Natural killer cell (primary cell): ENCODE results near the gene RELN. TPM values are rescaled to one million over a fixed set of nuclear protein-coding genes. Genes with fewer than 3 reads are reported as not detected.
"Not testable (repeated sequence)": the region's sequence is repeated elsewhere in the genome, so short reads cannot be mapped to it uniquely, and the experiment has no call there.

Source experiments
- ATAC-seq, 3 donors: fragments of 150-1000 bp in 2 of 3; fragments of 200-7000 bp in 1 of 3; cut with Tn5 transposase; 1 replicate in 1 of 3; 2 replicates in 2 of 3; pipeline ENCODE4 v1.10.0; 2021; ENCODE audit warnings: mild to moderate bottlenecking in 2 of 3, moderate library complexity in 2 of 3
- DNase-seq, 2 donors: peaks; one replicate each; pipeline versions ENCODE4 v3.0.0 to v3.0.0-alpha.2; 2013 to 2021; ENCODE audit warnings: mixed read lengths in 1 of 2
- H3K27ac ChIP-seq: one replicate; pipeline ENCODE4 v1.5.1; 2013; ENCODE audit warnings: mild to moderate bottlenecking, low read length
- H3K27me3 ChIP-seq: one replicate; pipeline ENCODE4 v1.6.1; 2013; ENCODE audit warnings: low read length; ENCODE audit not compliant: control insufficient read depth, insufficient read depth
- H3K36me3 ChIP-seq: one replicate; pipeline ENCODE4 v1.6.1; 2013; ENCODE audit warnings: low read length; ENCODE audit not compliant: control insufficient read depth, insufficient read depth
- H3K4me1 ChIP-seq: one replicate; pipeline ENCODE4 v1.6.1; 2013; ENCODE audit warnings: low read length; ENCODE audit not compliant: control insufficient read depth, insufficient read depth
- H3K4me3 ChIP-seq: one replicate; pipeline ENCODE4 v1.5.1; 2013; ENCODE audit warnings: low read length
- H3K9me3 ChIP-seq: one replicate; pipeline ENCODE4 v1.6.1; 2013; ENCODE audit warnings: low read length; ENCODE audit not compliant: control insufficient read depth, insufficient read depth
- H3K27ac Mint-ChIP-seq, 2 donors: one replicate each; pipeline ENCODE4 v1.8.0; 2022; ENCODE audit warnings: mild to moderate bottlenecking in 2 of 2, mixed read lengths in 2 of 2, moderate library complexity in 1 of 2
- H3K27me3 Mint-ChIP-seq, 2 donors: one replicate each; pipeline ENCODE4 v1.8.0; 2022; ENCODE audit warnings: low read depth in 2 of 2, mixed read lengths in 2 of 2
- H3K36me3 Mint-ChIP-seq: one replicate; pipeline ENCODE4 v1.8.0; 2022; ENCODE audit warnings: mixed read lengths
- H3K4me1 Mint-ChIP-seq, 2 donors: one replicate each; pipeline ENCODE4 v1.8.0; 2022; ENCODE audit warnings: mixed read lengths in 2 of 2
- H3K4me3 Mint-ChIP-seq: one replicate; pipeline ENCODE4 v1.8.0; 2022; ENCODE audit warnings: mild to moderate bottlenecking, moderate library complexity, mixed read lengths
- H3K9me3 Mint-ChIP-seq, 2 donors: one replicate each; pipeline ENCODE4 v1.8.0; 2022; ENCODE audit warnings: mixed read lengths in 2 of 2
- WGBS: methylation state at CpG from one replicate; pipeline ENCODE4 v1.1.7; 2013; ENCODE audit warnings: missing lambda C conversion rate; ENCODE audit not compliant: insufficient coverage; 5-methylcytosine and 5-hydroxymethylcytosine counted together
- intact Hi-C: fragments of 100-400 bp; cut with micrococcal nuclease; formaldehyde crosslinking; loops from one replicate; pipeline ENCODE4 v1.14.2; 2022
- total RNA-seq, 4 donors: library from RNA; stranded (reverse); fragments of 120-200 nt in 1 of 4; gene quantifications; one replicate each; pipeline versions ENCODE4 v1.2.3 to v1.2.4, GENCODE V29; 2013 to 2022
- TF ChIP-seq, protein P1 (sequence below): fragments of 200-600 bp; IDR thresholded peaks from one replicate; pipeline ENCODE4 v1.8.0; 2022; ENCODE audit warnings: antibody characterized with exemption

RELN gene
- total RNA-seq, 3 donors from 2014 or later (not counting 1 experiment from before 2014, with no cell fraction given): not detected

GRCh38 chr7:103794424-103794823, 195.0 kb downstream of the RELN start:
- intact Hi-C loops: no loop called here
- DNase-seq: no peak
- no peak overlapping the region for H3K27ac ChIP-seq
- WGBS: 80% methylated on average over 1 of the region's 1 CpG
- no peaks in the 10 kb centered on the region for H3K36me3 ChIP-seq
- Mint-ChIP-seq H3K36me3 (no peaks in the 10 kb centered on the region), H3K4me3 (no peak overlapping the region), H3K9me3 (peaks cover 0 to 2% of the 10 kb centered on the region in 2 donors), H3K4me1 (no peaks in the 10 kb centered on the region), H3K27ac (no peak overlapping the region), H3K27me3 (no peaks in the 10 kb centered on the region)
- no peaks in the 10 kb centered on the region for H3K27me3 ChIP-seq
- ATAC-seq: no peak
- H3K9me3 ChIP-seq: no peaks in the 10 kb centered on the region
- no peak overlapping the region for H3K4me3 ChIP-seq
- TF ChIP-seq, protein P1, sequence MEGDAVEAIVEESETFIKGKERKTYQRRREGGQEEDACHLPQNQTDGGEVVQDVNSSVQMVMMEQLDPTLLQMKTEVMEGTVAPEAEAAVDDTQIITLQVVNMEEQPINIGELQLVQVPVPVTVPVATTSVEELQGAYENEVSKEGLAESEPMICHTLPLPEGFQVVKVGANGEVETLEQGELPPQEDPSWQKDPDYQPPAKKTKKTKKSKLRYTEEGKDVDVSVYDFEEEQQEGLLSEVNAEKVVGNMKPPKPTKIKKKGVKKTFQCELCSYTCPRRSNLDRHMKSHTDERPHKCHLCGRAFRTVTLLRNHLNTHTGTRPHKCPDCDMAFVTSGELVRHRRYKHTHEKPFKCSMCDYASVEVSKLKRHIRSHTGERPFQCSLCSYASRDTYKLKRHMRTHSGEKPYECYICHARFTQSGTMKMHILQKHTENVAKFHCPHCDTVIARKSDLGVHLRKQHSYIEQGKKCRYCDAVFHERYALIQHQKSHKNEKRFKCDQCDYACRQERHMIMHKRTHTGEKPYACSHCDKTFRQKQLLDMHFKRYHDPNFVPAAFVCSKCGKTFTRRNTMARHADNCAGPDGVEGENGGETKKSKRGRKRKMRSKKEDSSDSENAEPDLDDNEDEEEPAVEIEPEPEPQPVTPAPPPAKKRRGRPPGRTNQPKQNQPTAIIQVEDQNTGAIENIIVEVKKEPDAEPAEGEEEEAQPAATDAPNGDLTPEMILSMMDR: no peak
- H3K4me1 ChIP-seq: no peaks in the 10 kb centered on the region

DNA sequence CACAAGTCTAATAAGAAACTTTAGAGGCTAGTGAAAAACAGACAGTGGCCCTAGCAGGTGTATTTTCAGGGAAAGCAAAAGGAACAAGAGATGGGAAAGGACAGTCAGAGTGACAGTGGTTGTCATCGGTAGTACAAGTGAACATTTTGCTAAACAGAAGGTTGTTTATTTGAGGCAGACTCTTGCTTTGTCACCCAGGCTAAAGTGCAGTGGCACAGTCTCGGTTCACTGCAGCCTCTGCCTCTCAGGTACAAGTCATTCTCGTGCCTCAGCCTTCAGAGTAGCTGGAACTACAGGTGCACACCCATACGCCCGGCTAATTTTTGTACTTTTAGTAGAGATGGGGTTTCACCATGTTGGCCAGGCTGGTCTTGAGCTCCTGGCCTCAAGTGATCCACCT, 195.8 kb downstream of the RELN start:
- Histone ChIP-seq H3K9me3 (no peaks in the 10 kb centered on the region), H3K27me3 (no peaks in the 10 kb centered on the region), H3K36me3 (no peaks in the 10 kb centered on the region), H3K4me3 (no peak overlapping the region), H3K4me1 (no peaks in the 10 kb centered on the region), H3K27ac (no peak overlapping the region)
- Mint-ChIP-seq H3K36me3 (no peaks in the 10 kb centered on the region), H3K4me3 (no peak overlapping the region), H3K27ac (no peak overlapping the region), H3K9me3 (no peaks in the 10 kb centered on the region), H3K27me3 (no peaks in the 10 kb centered on the region), H3K4me1 (no peaks in the 10 kb centered on the region)
- TF ChIP-seq, protein P1: no peak
- intact Hi-C loops: no loop called here
- DNase-seq: no peak
- 76% methylated on average over 5 of the region's 5 CpGs for WGBS
- no peak for ATAC-seq

GRCh38 chr7:103791894-103792293, 197.6 kb downstream of the RELN start:
- Histone ChIP-seq H3K4me1 (no peaks in the 10 kb centered on the region), H3K4me3 (no peak overlapping the region), H3K36me3 (no peaks in the 10 kb centered on the region), H3K27ac (no peak overlapping the region), H3K9me3 (no peaks in the 10 kb centered on the region), H3K27me3 (no peaks in the 10 kb centered on the region)
- H3K27ac Mint-ChIP-seq: no peak overlapping the region
- H3K4me1 Mint-ChIP-seq: no peaks in the 10 kb centered on the region
- peaks cover 6 to 7% of the 10 kb centered on the region in 2 donors for H3K9me3 Mint-ChIP-seq
- H3K36me3 Mint-ChIP-seq: no peaks in the 10 kb centered on the region
- no peak for ATAC-seq
- DNase-seq: no peak
- TF ChIP-seq, protein P1: no peak
- no peaks in the 10 kb centered on the region for H3K27me3 Mint-ChIP-seq
- intact Hi-C loops: no loop called here
- H3K4me3 Mint-ChIP-seq: no peak overlapping the region

DNA sequence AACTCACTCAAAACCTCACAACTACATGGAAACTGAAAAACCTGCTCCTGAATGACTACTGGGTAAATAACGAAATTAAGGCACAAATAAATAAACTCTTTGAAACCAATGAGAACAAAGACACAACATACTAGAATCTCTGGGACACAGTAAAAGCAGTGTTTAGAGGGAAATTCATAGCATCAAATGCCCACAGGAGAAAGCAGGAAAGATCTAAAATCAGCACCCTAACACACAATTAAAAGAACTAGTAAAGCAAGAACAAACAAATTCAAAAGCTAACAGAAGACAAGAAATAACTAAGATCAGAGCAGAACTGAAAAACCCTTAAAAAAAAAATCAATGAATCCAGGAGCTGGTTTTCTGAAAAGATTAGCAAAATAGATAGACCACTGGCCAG, 202.4 kb downstream of the RELN start:
- H3K36me3 Mint-ChIP-seq: not testable (repeated sequence)
- no CpG with 5 or more reads among the region's 1 CpG for WGBS

More for the DNA sequence above, 202.4 kb downstream of the RELN start:
- H3K27me3 Mint-ChIP-seq, H3K27ac Mint-ChIP-seq, H3K27ac ChIP-seq, H3K4me1 ChIP-seq, H3K4me1 Mint-ChIP-seq, intact Hi-C loops, DNase-seq, ATAC-seq, H3K36me3 ChIP-seq, H3K4me3 Mint-ChIP-seq, H3K27me3 ChIP-seq, H3K4me3 ChIP-seq, H3K9me3 ChIP-seq: not testable (repeated sequence)
- peaks cover 9 to 10% of the 10 kb centered on the region in 2 donors for H3K9me3 Mint-ChIP-seq
